Endothelial cell of umbilical vein (primary cell): ENCODE results near the gene FABP2. TPM values are rescaled to one million over a fixed set of nuclear protein-coding genes. Genes with fewer than 3 reads are reported as not detected.

Experiments
- BruUV-seq: library from RNA; stranded (reverse); fragments of 400-500 nt; replicated peaks from 2 replicates; lab custom pipeline; 2021; lab: Mats Ljungman, UMichigan
- CTCF ChIA-PET: fragments of 300-600, 350-600 bp; sonication (Branson Sonifier 250); formaldehyde crosslinking; loops from one replicate; lab custom pipeline; 2021; ENCODE audit warnings: antibody characterized with exemption, inconsistent platforms; lab: Charles Lee
- POLR2A ChIA-PET: fragments of 300-600, 350-600 bp; sonication (Branson Sonifier 250); formaldehyde crosslinking; loops from one replicate; lab custom pipeline; 2021; ENCODE audit warnings: antibody characterized with exemption, inconsistent platforms; lab: Charles Lee
- DNase-seq: peaks from one replicate; pipeline ENCODE4 v3.0.0-alpha.2; 2011; ENCODE audit warnings: low read depth, low spot score
- FAIRE-seq: peaks from 2 replicates; lab custom pipeline; 2011; peaks lifted over from hg19 to GRCh38; lab: Jason Lieb, UNC
- H2AFZ ChIP-seq: 2 replicates; pipeline ENCODE4 v1.6.0; 2012; ENCODE audit warnings: low read depth, low read length, control low read depth, inconsistent platforms
- H3K27ac ChIP-seq: 2 replicates; pipeline ENCODE4 v1.5.1; 2011; ENCODE audit warnings: low read depth, mild to moderate bottlenecking, control low read depth, low read length, moderate library complexity; ENCODE audit not compliant: insufficient read depth
- H3K27me3 ChIP-seq, 2 experiments: 2 replicates each; pipeline versions ENCODE4 v1.6.0 to v1.6.1; 2011; ENCODE audit warnings: low read length in 2 of 2, mixed read lengths in 1 of 2; ENCODE audit not compliant: control insufficient read depth in 2 of 2, insufficient read depth in 2 of 2
- H3K36me3 ChIP-seq, 2 experiments: 2 replicates in 1 of 2; 3 replicates in 1 of 2; pipeline ENCODE4 v1.5.1; 2011; ENCODE audit warnings: low read length in 2 of 2, mild to moderate bottlenecking in 1 of 2, moderate library complexity in 1 of 2; ENCODE audit not compliant: control insufficient read depth in 2 of 2, insufficient read depth in 2 of 2; ENCODE audit errors: extremely low read depth in 1 of 2
- H3K4me1 ChIP-seq: 3 replicates; pipeline ENCODE4 v1.5.1; 2011; ENCODE audit warnings: mild to moderate bottlenecking, low read length; ENCODE audit not compliant: control insufficient read depth, insufficient read depth; ENCODE audit errors: extremely low read depth
- H3K4me2 ChIP-seq: 2 replicates; pipeline ENCODE4 v1.6.1; 2011; ENCODE audit warnings: low read length, control low read depth, mixed read lengths; ENCODE audit not compliant: insufficient read depth
- H3K4me3 ChIP-seq, 3 experiments: fragments of 200-600 bp in 1 of 3; sonication (generic), shearing (Covaris generic) in 1 of 3; replicated peaks in 1 of 3; 2 replicates each; pipeline ENCODE4 v1.5.1; 2011 to 2016; ENCODE audit warnings: control low read depth in 3 of 3, low read length in 3 of 3, mild to moderate bottlenecking in 2 of 3, inconsistent platforms in 1 of 3, low read depth in 1 of 3, moderate library complexity in 1 of 3; ENCODE audit not compliant: insufficient read depth in 1 of 3
- H3K79me2 ChIP-seq: 2 replicates; pipeline ENCODE4 v1.6.0; 2012; ENCODE audit warnings: low read length, inconsistent platforms; ENCODE audit not compliant: control insufficient read depth, insufficient read depth
- H3K9ac ChIP-seq: replicated peaks from 2 replicates; pipeline ENCODE3; 2011; ENCODE audit warnings: low read length, control low read depth; ENCODE audit not compliant: insufficient read depth; ENCODE audit errors: extremely low read depth
- H3K9me1 ChIP-seq: replicated peaks from 3 replicates; pipeline ENCODE4 v1.6.0; 2011; ENCODE audit warnings: mild to moderate bottlenecking, low read length; ENCODE audit not compliant: control insufficient read depth, insufficient read depth; ENCODE audit errors: extremely low read depth
- H3K9me3 ChIP-seq: replicated peaks from 2 replicates; pipeline ENCODE4 v1.5.1; 2012; ENCODE audit warnings: low read length, inconsistent platforms; ENCODE audit not compliant: control insufficient read depth, insufficient read depth
- H4K20me1 ChIP-seq: replicated peaks from 2 replicates; pipeline ENCODE3; 2011; ENCODE audit warnings: mild to moderate bottlenecking, low read length; ENCODE audit not compliant: control insufficient read depth, insufficient read depth; ENCODE audit errors: extremely low read depth
- EZH2 ChIP-seq: IDR thresholded peaks from 2 replicates; pipeline ENCODE4 v1.6.1; 2012; ENCODE audit warnings: borderline replicate concordance, low read depth, mild to moderate bottlenecking, moderate library complexity, low read length, inconsistent platforms; ENCODE audit not compliant: severe bottlenecking
- FOS ChIP-seq: IDR thresholded peaks from 2 replicates; pipeline ENCODE4 v1.6.1; 2011; ENCODE audit warnings: mild to moderate bottlenecking, low read length, moderate library complexity, borderline replicate concordance; ENCODE audit not compliant: insufficient read depth
- GATA2 ChIP-seq: IDR thresholded peaks from 2 replicates; pipeline ENCODE4 v1.7.0; 2011; ENCODE audit warnings: low read depth, mild to moderate bottlenecking, moderate library complexity, mixed read lengths, low read length; ENCODE audit not compliant: insufficient read length, insufficient read depth
- JUN ChIP-seq: IDR thresholded peaks from 2 replicates; pipeline ENCODE4 v1.6.1; 2011; ENCODE audit warnings: borderline replicate concordance, low read depth; ENCODE audit not compliant: insufficient read length, insufficient read depth
- MAX ChIP-seq: IDR thresholded peaks from 2 replicates; pipeline ENCODE4 v1.6.1; 2011; ENCODE audit not compliant: insufficient read depth, insufficient read length
- MYC ChIP-seq: IDR thresholded peaks from one replicate; pipeline ENCODE4 v1.6.1; 2011; ENCODE audit warnings: mild to moderate bottlenecking, low read depth, low read length
- POLR2A ChIP-seq: IDR thresholded peaks from 2 replicates; pipeline ENCODE4 v1.6.1; 2012; ENCODE audit warnings: low read depth, mild to moderate bottlenecking, control low read depth, low read length
- POLR2AphosphoS5 ChIP-seq: IDR thresholded peaks from 2 replicates; pipeline ENCODE4 v1.6.1; 2012; ENCODE audit warnings: low read depth, mild to moderate bottlenecking, control low read depth, low read length, moderate library complexity; ENCODE audit not compliant: insufficient read depth
- dilution Hi-C: fragments of 300-500 bp; cut with MboI; formaldehyde crosslinking; loops from one replicate; pipeline ENCODE4 v1.15.0; 2019; ENCODE audit warnings: low sequenced_read_pairs; ENCODE audit not compliant: extremely low pct_ligation_motif_present
- intact Hi-C: fragments of 100-400 bp; cut with micrococcal nuclease; formaldehyde crosslinking; loops from one replicate; pipeline ENCODE4 v1.10.0; 2022
- polyA plus RNA-seq, 4 experiments: library from polyadenylated mRNA; depleted of rRNA in 3 of 4; stranded (reverse) in 3 of 4; unstranded in 1 of 4; fragments of >200 nt; gene quantifications; 2 replicates each; pipeline versions ENCODE4 v1.2.1 to v1.2.3, GENCODE V29; 2011 to 2012; ENCODE audit warnings: missing spikeins in 1 of 4
- total RNA-seq: library from RNA; stranded (reverse); gene quantifications from 2 replicates; pipeline ENCODE4 v1.2.3, GENCODE V29; 2021
- TF ChIP-seq, protein P1 (sequence below), 2 donors: IDR thresholded peaks; 1 replicate in 1 of 2; 2 replicates in 1 of 2; pipeline ENCODE4 v1.5.1; 2011; ENCODE audit warnings: low read length in 2 of 2, mild to moderate bottlenecking in 2 of 2, moderate library complexity in 2 of 2, control low read depth in 1 of 2, inconsistent platforms in 1 of 2, low read depth in 1 of 2; ENCODE audit not compliant: insufficient read depth in 1 of 2; ENCODE audit errors: extremely low read depth in 1 of 2

The FABP2 gene
- total and polyA plus RNA-seq, 2 donors (not counting 3 experiments of a cell fraction or from before 2014, with no cell fraction given): not detected

DNA sequence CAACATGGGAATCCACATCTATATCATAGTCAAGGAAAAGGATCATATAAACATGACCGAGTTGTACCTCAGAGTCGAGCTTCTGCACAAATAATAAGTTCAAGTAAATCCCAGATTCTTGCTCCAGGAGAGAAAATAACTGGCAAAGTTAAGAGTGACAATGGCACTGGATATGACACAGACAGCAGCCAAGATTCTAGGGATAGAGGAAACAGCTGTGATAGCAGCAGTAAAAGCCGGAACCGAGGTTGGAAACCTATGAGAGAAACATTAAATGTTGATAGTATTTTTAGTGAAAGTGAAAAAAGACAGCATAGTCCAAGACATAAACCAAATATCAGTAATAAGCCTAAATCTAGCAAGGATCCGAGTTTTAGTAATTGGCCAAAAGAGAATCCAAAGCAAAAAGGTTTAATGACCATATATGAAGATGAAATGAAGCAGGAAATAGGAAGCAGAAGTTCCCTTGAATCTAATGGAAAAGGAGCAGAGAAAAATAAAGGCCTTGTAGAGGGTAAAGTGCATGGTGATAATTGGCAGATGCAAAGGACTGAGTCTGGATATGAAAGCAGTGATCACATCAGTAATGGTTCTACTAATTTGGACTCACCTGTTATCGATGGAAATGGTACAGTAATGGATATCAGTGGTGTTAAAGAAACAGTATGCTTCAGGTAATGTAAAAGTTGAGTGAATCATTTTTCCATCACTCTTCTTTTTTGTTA, 50.4 kb downstream of the FABP2 start:
- intact Hi-C loops: loop anchor here (10.0 kb wide), 1 partner anchor 1243 kb away; no protein-coding TSS in a partner anchor
- H3K9me1 ChIP-seq: no peaks in the 10 kb centered on the region
- peak; percentile 82 for DNase-seq

DNA sequence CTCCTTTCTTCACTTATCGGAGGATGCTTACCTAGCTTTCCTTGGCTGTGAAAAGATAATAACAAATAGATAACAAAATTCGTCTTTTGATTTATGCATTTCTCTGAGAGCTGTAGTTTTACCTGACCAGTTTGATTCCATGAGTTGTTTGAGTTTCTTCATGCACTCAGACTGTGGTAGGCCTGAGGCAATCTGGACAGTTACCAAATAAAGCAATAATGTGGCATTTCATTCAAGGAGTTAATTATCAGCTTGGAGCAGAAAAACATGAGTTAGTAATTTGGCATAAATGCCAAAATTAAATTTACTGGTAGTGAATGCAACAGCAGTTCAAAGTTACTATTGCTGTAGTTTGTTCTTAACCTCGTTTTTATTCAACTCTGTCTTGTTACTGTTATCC, 53.5 kb downstream of the FABP2 start:
- intact Hi-C loops (no loop called here), dilution Hi-C loops (no loop called here)
- POLR2A ChIA-PET: no interaction called here
- BruUV-seq: no TSS peak
- H3K4me1 ChIP-seq: peaks cover 13% of the 10 kb centered on the region
- peaks cover 3 to 25% of the 10 kb centered on the region in 2 experiments for H3K36me3 ChIP-seq
- H3K9me3 ChIP-seq: no peaks in the 10 kb centered on the region
- no peak overlapping the region for H3K27ac ChIP-seq
- H3K79me2 ChIP-seq: no peaks in the 10 kb centered on the region
- peaks cover 2% of the 10 kb centered on the region for H3K9me1 ChIP-seq
- no peak overlapping the region for H3K9ac ChIP-seq
- no peak overlapping the region for H3K4me2 ChIP-seq
- FAIRE-seq (no peak), DNase-seq (no peak)
- H4K20me1 ChIP-seq: no peaks in the 10 kb centered on the region
- H2AFZ ChIP-seq: no peak overlapping the region
- no peaks in the 10 kb centered on the region for H3K27me3 ChIP-seq
- TF ChIP-seq EZH2 (no peak), MAX (no peak), FOS (no peak), GATA2 (no peak), MYC (no peak), POLR2A (no peak), JUN (no peak), POLR2AphosphoS5 (no peak)
- TF ChIP-seq, protein P1, sequence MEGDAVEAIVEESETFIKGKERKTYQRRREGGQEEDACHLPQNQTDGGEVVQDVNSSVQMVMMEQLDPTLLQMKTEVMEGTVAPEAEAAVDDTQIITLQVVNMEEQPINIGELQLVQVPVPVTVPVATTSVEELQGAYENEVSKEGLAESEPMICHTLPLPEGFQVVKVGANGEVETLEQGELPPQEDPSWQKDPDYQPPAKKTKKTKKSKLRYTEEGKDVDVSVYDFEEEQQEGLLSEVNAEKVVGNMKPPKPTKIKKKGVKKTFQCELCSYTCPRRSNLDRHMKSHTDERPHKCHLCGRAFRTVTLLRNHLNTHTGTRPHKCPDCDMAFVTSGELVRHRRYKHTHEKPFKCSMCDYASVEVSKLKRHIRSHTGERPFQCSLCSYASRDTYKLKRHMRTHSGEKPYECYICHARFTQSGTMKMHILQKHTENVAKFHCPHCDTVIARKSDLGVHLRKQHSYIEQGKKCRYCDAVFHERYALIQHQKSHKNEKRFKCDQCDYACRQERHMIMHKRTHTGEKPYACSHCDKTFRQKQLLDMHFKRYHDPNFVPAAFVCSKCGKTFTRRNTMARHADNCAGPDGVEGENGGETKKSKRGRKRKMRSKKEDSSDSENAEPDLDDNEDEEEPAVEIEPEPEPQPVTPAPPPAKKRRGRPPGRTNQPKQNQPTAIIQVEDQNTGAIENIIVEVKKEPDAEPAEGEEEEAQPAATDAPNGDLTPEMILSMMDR (IDR thresholded peaks at IDR 0.05; ENCODE audit: extremely low read depth in 1 of 2, insufficient read depth in 1 of 2, low read depth in 1 of 2, low read length in 2 of 2): no peak
- CTCF ChIA-PET: no interaction called here
- H3K4me3 ChIP-seq: no peak overlapping the region

More for the DNA sequence above, 50.4 kb downstream of the FABP2 start:
- Histone ChIP-seq H3K79me2 (no peaks in the 10 kb centered on the region), H3K9ac (no peak overlapping the region), H2AFZ (no peak overlapping the region), H3K4me1 (peaks cover 13% of the 10 kb centered on the region), H3K27me3 (no peaks in the 10 kb centered on the region), H3K36me3 (peaks cover 3 to 16% of the 10 kb centered on the region in 2 experiments), H4K20me1 (no peaks in the 10 kb centered on the region), H3K4me2 (peak overlapping the region; percentile 42), H3K9me3 (no peaks in the 10 kb centered on the region), H3K27ac (peak overlapping the region; percentile 38), H3K4me3 (no peak overlapping the region)
- ChIA-PET POLR2A (no interaction called here), CTCF (no interaction called here)
- BruUV-seq: no TSS peak
- dilution Hi-C loops: no loop called here
- TF ChIP-seq EZH2: no peak
- FAIRE-seq: peak; percentile 26
